Hepatocyte (in vitro differentiated cells): ENCODE data around the gene AKIP1. TPM values are rescaled to one million over a fixed set of nuclear protein-coding genes. Genes with fewer than 3 reads are reported as not detected.

Experiments
- DNase-seq: peaks from one replicate; pipeline ENCODE4 v3.0.0-alpha.2; 2016; ENCODE audit warnings: low spot score
- H2AFZ ChIP-seq: fragments of 200-600 bp; sonication (generic); 2 replicates; pipeline ENCODE4 v1.6.0; 2016; ENCODE audit warnings: antibody characterized with exemption, mild to moderate bottlenecking
- H3K27ac ChIP-seq: fragments of 200-600 bp; sonication (generic); 2 replicates; pipeline ENCODE4 v1.5.1; 2016; ENCODE audit warnings: mild to moderate bottlenecking
- H3K27me3 ChIP-seq: fragments of 200-600 bp; sonication (generic); 2 replicates; pipeline ENCODE4 v1.6.1; 2016
- H3K36me3 ChIP-seq: fragments of 200-600 bp; sonication (generic); replicated peaks from 2 replicates; pipeline ENCODE4 v1.5.1; 2016; ENCODE audit warnings: low read depth; ENCODE audit not compliant: insufficient read depth
- H3K4me1 ChIP-seq: fragments of 200-600 bp; sonication (generic); 2 replicates; pipeline ENCODE4 v1.5.1; 2016; ENCODE audit warnings: mild to moderate bottlenecking, moderate library complexity; ENCODE audit not compliant: insufficient read depth
- H3K4me2 ChIP-seq: fragments of 200-600 bp; sonication (generic); 2 replicates; pipeline ENCODE4 v1.6.0; 2016
- H3K4me3 ChIP-seq: fragments of 200-600 bp; sonication (generic); 2 replicates; pipeline ENCODE4 v1.5.1; 2016; ENCODE audit warnings: mild to moderate bottlenecking
- H3K79me2 ChIP-seq: fragments of 200-600 bp; sonication (generic); 2 replicates; pipeline ENCODE4 v1.6.0; 2017; ENCODE audit warnings: mild to moderate bottlenecking
- H3K9me2 ChIP-seq: fragments of 200-600 bp; sonication (generic); replicated peaks from 2 replicates; pipeline ENCODE4 v1.6.0; 2017; ENCODE audit warnings: mild to moderate bottlenecking; ENCODE audit not compliant: insufficient read depth
- H3K9me3 ChIP-seq: fragments of 200-600 bp; sonication (generic); 2 replicates; pipeline ENCODE4 v1.5.1; 2016; ENCODE audit warnings: low read depth, mild to moderate bottlenecking
- H4K20me1 ChIP-seq: fragments of 200-600 bp; sonication (generic); 2 replicates; pipeline ENCODE4 v1.6.0; 2016; ENCODE audit warnings: mild to moderate bottlenecking; ENCODE audit not compliant: insufficient read depth, poor library complexity, severe bottlenecking
- EZH2 ChIP-seq: fragments of 200-600 bp; sonication (generic); IDR thresholded peaks from 2 replicates; pipeline ENCODE4 v1.6.1; 2016; ENCODE audit warnings: antibody characterized with exemption, mild to moderate bottlenecking, borderline replicate concordance
- EZH2phosphoT487 ChIP-seq: fragments of 200-600 bp; sonication (generic); IDR thresholded peaks from one replicate; pipeline ENCODE4 v1.6.1; 2018; ENCODE audit warnings: antibody characterized with exemption, mild to moderate bottlenecking, low read depth, moderate library complexity; ENCODE audit not compliant: unreplicated experiment, severe bottlenecking
- WGBS: methylation state at CpG from one replicate; pipeline ENCODE4 v1.1.6; 2016; ENCODE audit warnings: low lambda C conversion rate; ENCODE audit errors: missing lambda C conversion rate; 5-methylcytosine and 5-hydroxymethylcytosine counted together
- polyA plus RNA-seq: library from polyadenylated mRNA; unstranded; fragments of >200 nt; fragmentation: Nextera tagmentation; extraction: Ambion mirVana; gene quantifications from 2 replicates; pipeline ENCODE4 v1.2.1, GENCODE V29; 2016
- total RNA-seq: library from RNA; depleted of rRNA; stranded (reverse); fragments of >200 nt; gene quantifications from 2 replicates; pipeline ENCODE4 v1.2.3, GENCODE V29; 2014
- TF ChIP-seq, protein P1 (sequence below): fragments of 200-600 bp; sonication (generic); IDR thresholded peaks from 2 replicates; pipeline ENCODE4 v1.5.1; 2016; ENCODE audit warnings: antibody characterized with exemption, mild to moderate bottlenecking; ENCODE audit not compliant: poor library complexity

The AKIP1 gene
- total and polyA plus RNA-seq, 2 experiments from 2014 or later = 31.3 to 32.2 TPM

DNA sequence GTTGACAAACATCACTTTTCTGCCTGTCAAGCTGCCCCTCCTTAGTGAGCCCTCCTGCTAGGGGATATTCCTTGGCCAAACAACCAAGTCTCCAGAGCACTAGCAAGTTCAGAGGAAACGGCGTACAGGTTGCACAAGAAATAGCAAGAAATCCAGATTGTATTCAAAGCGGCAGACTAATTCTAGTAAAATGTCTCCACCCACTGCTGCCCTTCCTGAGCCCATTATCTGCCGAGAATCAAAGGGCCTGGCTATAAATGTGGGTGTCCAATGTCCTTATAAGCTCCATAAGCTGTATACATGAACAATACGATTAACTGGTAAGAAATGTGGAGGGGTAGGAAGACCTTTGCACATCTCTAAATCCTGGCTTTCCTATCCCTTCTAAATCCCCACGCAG, 44.0 kb upstream of the AKIP1 start:
- peaks cover 38% of the 10 kb centered on the region for H3K4me1 ChIP-seq
- H3K4me3 ChIP-seq = no peak overlapping the region
- H2AFZ ChIP-seq = no peak overlapping the region
- no peaks in the 10 kb centered on the region for H4K20me1 ChIP-seq
- H3K9me3 ChIP-seq = no peaks in the 10 kb centered on the region
- H3K36me3 ChIP-seq = no peaks in the 10 kb centered on the region
- H3K27me3 ChIP-seq = no peaks in the 10 kb centered on the region
- peaks cover 71% of the 10 kb centered on the region for H3K79me2 ChIP-seq
- peak overlapping the region; percentile 15 for H3K27ac ChIP-seq
- no peaks in the 10 kb centered on the region for H3K9me2 ChIP-seq
- peak overlapping the region; percentile 82 for H3K4me2 ChIP-seq
- peak; percentile 32 for DNase-seq
- TF ChIP-seq EZH2phosphoT487 = no peak
- TF ChIP-seq, protein P1, sequence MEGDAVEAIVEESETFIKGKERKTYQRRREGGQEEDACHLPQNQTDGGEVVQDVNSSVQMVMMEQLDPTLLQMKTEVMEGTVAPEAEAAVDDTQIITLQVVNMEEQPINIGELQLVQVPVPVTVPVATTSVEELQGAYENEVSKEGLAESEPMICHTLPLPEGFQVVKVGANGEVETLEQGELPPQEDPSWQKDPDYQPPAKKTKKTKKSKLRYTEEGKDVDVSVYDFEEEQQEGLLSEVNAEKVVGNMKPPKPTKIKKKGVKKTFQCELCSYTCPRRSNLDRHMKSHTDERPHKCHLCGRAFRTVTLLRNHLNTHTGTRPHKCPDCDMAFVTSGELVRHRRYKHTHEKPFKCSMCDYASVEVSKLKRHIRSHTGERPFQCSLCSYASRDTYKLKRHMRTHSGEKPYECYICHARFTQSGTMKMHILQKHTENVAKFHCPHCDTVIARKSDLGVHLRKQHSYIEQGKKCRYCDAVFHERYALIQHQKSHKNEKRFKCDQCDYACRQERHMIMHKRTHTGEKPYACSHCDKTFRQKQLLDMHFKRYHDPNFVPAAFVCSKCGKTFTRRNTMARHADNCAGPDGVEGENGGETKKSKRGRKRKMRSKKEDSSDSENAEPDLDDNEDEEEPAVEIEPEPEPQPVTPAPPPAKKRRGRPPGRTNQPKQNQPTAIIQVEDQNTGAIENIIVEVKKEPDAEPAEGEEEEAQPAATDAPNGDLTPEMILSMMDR = no peak
- no peak for TF ChIP-seq EZH2
- WGBS = 38% methylated on average over 6 of the region's 6 CpGs

GRCh38 chr11:8867931-8868631, 42.9 kb upstream of the AKIP1 start:
- 69% methylated on average over 7 of the region's 7 CpGs for WGBS
- no peaks in the 10 kb centered on the region for H3K36me3 ChIP-seq
- DNase-seq = no peak
- H3K4me1 ChIP-seq = peaks cover 40% of the 10 kb centered on the region
- H3K4me2 ChIP-seq = peak overlapping the region; percentile 82
- H3K9me2 ChIP-seq = no peaks in the 10 kb centered on the region
- no peaks in the 10 kb centered on the region for H3K27me3 ChIP-seq
- no peak overlapping the region for H3K4me3 ChIP-seq
- H2AFZ ChIP-seq = no peak overlapping the region
- peak overlapping the region; percentile 22 for H3K27ac ChIP-seq
- H4K20me1 ChIP-seq = no peaks in the 10 kb centered on the region
- H3K79me2 ChIP-seq = peaks cover 61% of the 10 kb centered on the region
- H3K9me3 ChIP-seq = no peaks in the 10 kb centered on the region
- no peak for TF ChIP-seq EZH2
- TF ChIP-seq, protein P1 = no peak
- no peak for TF ChIP-seq EZH2phosphoT487

DNA sequence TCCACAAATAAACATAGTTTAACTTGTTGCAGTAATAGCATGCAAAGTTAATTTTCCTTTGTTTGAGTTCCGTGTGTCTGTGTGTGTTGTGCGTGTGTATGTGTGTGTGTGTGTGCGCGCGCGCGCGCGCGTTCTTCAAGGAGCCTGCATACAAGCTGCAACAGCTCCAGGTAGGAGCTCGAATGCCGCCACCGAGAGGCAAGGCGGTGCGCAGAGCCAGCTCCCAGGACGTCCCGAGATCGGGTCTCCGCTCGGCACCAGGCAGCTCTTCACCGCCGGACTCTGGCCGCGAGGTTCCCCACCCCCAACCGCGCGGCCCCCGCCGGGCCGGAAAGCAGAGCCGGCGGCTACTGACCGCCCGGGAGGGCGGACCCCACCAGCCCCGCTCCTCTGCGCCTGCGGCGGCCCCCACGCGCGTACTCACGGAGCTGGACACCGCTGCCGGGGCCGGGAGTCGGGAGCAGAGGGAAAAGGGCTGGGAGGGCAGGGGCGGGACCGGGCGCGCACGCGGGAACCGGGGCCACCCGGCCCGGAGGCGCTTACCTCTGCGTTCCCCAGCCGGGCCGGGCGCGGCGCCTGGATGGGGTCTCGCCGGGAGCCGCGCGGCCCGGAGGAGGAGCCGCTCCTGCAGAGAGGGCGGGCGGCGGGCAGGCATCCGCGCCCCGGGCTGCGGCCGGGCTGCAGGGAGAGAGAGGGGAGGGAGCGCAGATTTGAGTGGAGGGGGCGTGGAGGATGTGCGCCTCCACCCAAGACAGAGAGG, 40.4 kb upstream of the AKIP1 start:
- peak; percentile 82 for DNase-seq
- H4K20me1 ChIP-seq = no peaks in the 10 kb centered on the region
- WGBS = under 1% methylated on average over 30 of the region's 81 CpGs
- peak overlapping the region; percentile 82 for H3K4me2 ChIP-seq
- no peaks in the 10 kb centered on the region for H3K36me3 ChIP-seq
- TF ChIP-seq EZH2phosphoT487 (no peak), EZH2 (no peak)
- TF ChIP-seq, protein P1 = no peak
- H3K9me3 ChIP-seq = no peaks in the 10 kb centered on the region
- H3K27ac ChIP-seq = peak overlapping the region; percentile 96
- H3K4me3 ChIP-seq = peak overlapping the region; percentile 89
- H3K9me2 ChIP-seq = no peaks in the 10 kb centered on the region
- peaks cover 38% of the 10 kb centered on the region for H3K79me2 ChIP-seq
- no peaks in the 10 kb centered on the region for H3K27me3 ChIP-seq
- H3K4me1 ChIP-seq = peaks cover 40% of the 10 kb centered on the region
- H2AFZ ChIP-seq = peak overlapping the region; percentile 92
